DOHH2 (cell line): ENCODE measurements around the gene C2CD4B.

ENCODE experiments used
- CTCF ChIP-seq: fragments of 200-600 bp; sonication (generic); IDR thresholded peaks from one replicate; pipeline ENCODE4 v1.5.1; 2014; ENCODE audit warnings: antibody characterized with exemption, mild to moderate bottlenecking, low read depth, low read length; ENCODE audit not compliant: poor library complexity, severe bottlenecking
- EZH2phosphoT487 ChIP-seq: fragments of 200-600 bp; sonication (generic); IDR thresholded peaks from 2 replicates; pipeline ENCODE4 v1.6.1; 2017; ENCODE audit warnings: borderline replicate concordance, mild to moderate bottlenecking, antibody characterized with exemption, low read length, moderate library complexity, mixed read lengths

GRCh38 chr15:62209821-62210220, 44.7 kb upstream of the C2CD4B start:
- no peak for TF ChIP-seq CTCF
- TF ChIP-seq EZH2phosphoT487, result no peak
